GM12878 (cell line): ENCODE data around the gene KATNB1.

ENCODE experiments used
- CBFB ChIP-seq: IDR thresholded peaks from 2 replicates; pipeline ENCODE4 v1.6.1; 2016; ENCODE audit warnings: antibody characterized with exemption, low read depth
- CREB1 ChIP-seq: IDR thresholded peaks from 2 replicates; pipeline ENCODE4 v1.6.1; 2012; ENCODE audit warnings: low read depth, mild to moderate bottlenecking, inconsistent platforms
- EED ChIP-seq: sonication (generic); IDR thresholded peaks from 2 replicates; pipeline ENCODE4 v1.6.1; 2016; ENCODE audit warnings: antibody characterized with exemption, low read depth
- FOXM1 ChIP-seq: IDR thresholded peaks from 2 replicates; pipeline ENCODE4 v1.6.1; 2012; ENCODE audit warnings: low read depth, mild to moderate bottlenecking, inconsistent platforms, low read length, moderate library complexity
- GATAD2B ChIP-seq: fragments of 450-650 bp; conservative IDR thresholded peaks from 2 replicates; pipeline ENCODE4 v1.6.1; 2017; ENCODE audit warnings: low read depth, mild to moderate bottlenecking, moderate library complexity
- MEF2A ChIP-seq: IDR thresholded peaks from 2 replicates; pipeline ENCODE4 v1.6.1; 2011; ENCODE audit warnings: low read depth, mild to moderate bottlenecking, low read length, moderate library complexity; ENCODE audit not compliant: insufficient read depth
- RUNX3 ChIP-seq: IDR thresholded peaks from 2 replicates; pipeline ENCODE4 v1.6.1; 2012; ENCODE audit warnings: low read length, inconsistent platforms
- SMC3 ChIP-seq: IDR thresholded peaks from 2 replicates; pipeline ENCODE4 v1.6.1; 2011; ENCODE audit warnings: low read length, improper control_type of control experiment, borderline replicate concordance
- SUPT20H ChIP-seq: IDR thresholded peaks from 2 replicates; pipeline ENCODE4 v1.6.1; 2011; ENCODE audit warnings: low read depth, mild to moderate bottlenecking, low read length, moderate library complexity, borderline replicate concordance; ENCODE audit not compliant: control insufficient read depth
- TF ChIP-seq, protein P1 (sequence below), 3 experiments: IDR thresholded peaks in 2 of 3; conservative IDR thresholded peaks in 1 of 3; 2 replicates each; pipeline ENCODE4 v1.5.1; 2011; ENCODE audit warnings: low read depth in 3 of 3, low read length in 3 of 3, mild to moderate bottlenecking in 3 of 3, control low read depth in 2 of 3, moderate library complexity in 2 of 3, inconsistent platforms in 1 of 3, mixed read lengths in 1 of 3; ENCODE audit not compliant: control insufficient read depth in 2 of 3, insufficient read depth in 1 of 3; ENCODE audit errors: extremely low read depth in 1 of 3
- TF ChIP-seq, protein P2 (sequence below): fragments of 450-650 bp; IDR thresholded peaks from 2 replicates; pipeline ENCODE4 v1.6.1; 2017; ENCODE audit warnings: mild to moderate bottlenecking

DNA sequence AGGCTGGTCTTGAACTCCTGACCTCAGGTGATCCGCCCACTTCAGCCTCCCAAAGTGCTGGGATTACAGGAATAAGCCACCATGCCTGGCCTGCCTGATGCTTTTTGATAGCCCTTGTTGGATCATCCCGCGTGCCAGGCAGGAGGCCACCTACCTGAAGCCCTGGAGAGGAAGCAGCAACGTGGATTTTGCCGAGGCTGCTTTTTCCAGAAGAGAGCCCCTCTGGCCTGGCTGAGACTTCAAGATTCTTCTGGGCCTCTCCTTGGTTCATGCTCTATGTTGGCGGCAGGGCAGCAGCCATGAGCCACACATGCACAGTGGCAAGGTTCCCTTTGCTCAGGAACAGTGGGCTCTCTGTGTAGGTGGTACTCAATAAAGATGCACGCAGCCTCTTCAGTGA, 11.5 kb downstream of the KATNB1 start:
- TF ChIP-seq RUNX3 (no peak), CBFB (no peak), SUPT20H (no peak), FOXM1 (no peak), MEF2A (no peak), GATAD2B (no peak), CREB1 (no peak), SMC3 (no peak), EED (no peak)
- TF ChIP-seq, protein P1, sequence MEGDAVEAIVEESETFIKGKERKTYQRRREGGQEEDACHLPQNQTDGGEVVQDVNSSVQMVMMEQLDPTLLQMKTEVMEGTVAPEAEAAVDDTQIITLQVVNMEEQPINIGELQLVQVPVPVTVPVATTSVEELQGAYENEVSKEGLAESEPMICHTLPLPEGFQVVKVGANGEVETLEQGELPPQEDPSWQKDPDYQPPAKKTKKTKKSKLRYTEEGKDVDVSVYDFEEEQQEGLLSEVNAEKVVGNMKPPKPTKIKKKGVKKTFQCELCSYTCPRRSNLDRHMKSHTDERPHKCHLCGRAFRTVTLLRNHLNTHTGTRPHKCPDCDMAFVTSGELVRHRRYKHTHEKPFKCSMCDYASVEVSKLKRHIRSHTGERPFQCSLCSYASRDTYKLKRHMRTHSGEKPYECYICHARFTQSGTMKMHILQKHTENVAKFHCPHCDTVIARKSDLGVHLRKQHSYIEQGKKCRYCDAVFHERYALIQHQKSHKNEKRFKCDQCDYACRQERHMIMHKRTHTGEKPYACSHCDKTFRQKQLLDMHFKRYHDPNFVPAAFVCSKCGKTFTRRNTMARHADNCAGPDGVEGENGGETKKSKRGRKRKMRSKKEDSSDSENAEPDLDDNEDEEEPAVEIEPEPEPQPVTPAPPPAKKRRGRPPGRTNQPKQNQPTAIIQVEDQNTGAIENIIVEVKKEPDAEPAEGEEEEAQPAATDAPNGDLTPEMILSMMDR (IDR thresholded peaks at IDR 0.05 in 2 of 3, conservative IDR thresholded peaks at IDR 0.05 in 1 of 3; ENCODE audit: control insufficient read depth in 2 of 3, extremely low read depth in 1 of 3, insufficient read depth in 1 of 3, low read depth in 3 of 3, low read length in 3 of 3), result no peak
- TF ChIP-seq, protein P2, sequence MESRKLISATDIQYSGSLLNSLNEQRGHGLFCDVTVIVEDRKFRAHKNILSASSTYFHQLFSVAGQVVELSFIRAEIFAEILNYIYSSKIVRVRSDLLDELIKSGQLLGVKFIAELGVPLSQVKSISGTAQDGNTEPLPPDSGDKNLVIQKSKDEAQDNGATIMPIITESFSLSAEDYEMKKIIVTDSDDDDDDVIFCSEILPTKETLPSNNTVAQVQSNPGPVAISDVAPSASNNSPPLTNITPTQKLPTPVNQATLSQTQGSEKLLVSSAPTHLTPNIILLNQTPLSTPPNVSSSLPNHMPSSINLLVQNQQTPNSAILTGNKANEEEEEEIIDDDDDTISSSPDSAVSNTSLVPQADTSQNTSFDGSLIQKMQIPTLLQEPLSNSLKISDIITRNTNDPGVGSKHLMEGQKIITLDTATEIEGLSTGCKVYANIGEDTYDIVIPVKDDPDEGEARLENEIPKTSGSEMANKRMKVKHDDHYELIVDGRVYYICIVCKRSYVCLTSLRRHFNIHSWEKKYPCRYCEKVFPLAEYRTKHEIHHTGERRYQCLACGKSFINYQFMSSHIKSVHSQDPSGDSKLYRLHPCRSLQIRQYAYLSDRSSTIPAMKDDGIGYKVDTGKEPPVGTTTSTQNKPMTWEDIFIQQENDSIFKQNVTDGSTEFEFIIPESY, result no peak
